Natural killer cell (primary cell): ENCODE data around the gene KRT27. TPM values are rescaled to one million over a fixed set of nuclear protein-coding genes. Genes with fewer than 3 reads are reported as not detected.

Experiments
- ATAC-seq, 3 donors: fragments of 150-1000 bp in 2 of 3; fragments of 200-7000 bp in 1 of 3; cut with Tn5 transposase; 1 replicate in 1 of 3; 2 replicates in 2 of 3; pipeline ENCODE4 v1.10.0; 2021; ENCODE audit warnings: mild to moderate bottlenecking in 2 of 3, moderate library complexity in 2 of 3
- DNase-seq, 2 donors: peaks; one replicate each; pipeline versions ENCODE4 v3.0.0 to v3.0.0-alpha.2; 2013 to 2021; ENCODE audit warnings: mixed read lengths in 1 of 2
- H3K27ac ChIP-seq: one replicate; pipeline ENCODE4 v1.5.1; 2013; ENCODE audit warnings: mild to moderate bottlenecking, low read length
- H3K27me3 ChIP-seq: one replicate; pipeline ENCODE4 v1.6.1; 2013; ENCODE audit warnings: low read length; ENCODE audit not compliant: control insufficient read depth, insufficient read depth
- H3K36me3 ChIP-seq: one replicate; pipeline ENCODE4 v1.6.1; 2013; ENCODE audit warnings: low read length; ENCODE audit not compliant: control insufficient read depth, insufficient read depth
- H3K4me1 ChIP-seq: one replicate; pipeline ENCODE4 v1.6.1; 2013; ENCODE audit warnings: low read length; ENCODE audit not compliant: control insufficient read depth, insufficient read depth
- H3K4me3 ChIP-seq: one replicate; pipeline ENCODE4 v1.5.1; 2013; ENCODE audit warnings: low read length
- H3K9me3 ChIP-seq: one replicate; pipeline ENCODE4 v1.6.1; 2013; ENCODE audit warnings: low read length; ENCODE audit not compliant: control insufficient read depth, insufficient read depth
- H3K27ac Mint-ChIP-seq, 2 donors: one replicate each; pipeline ENCODE4 v1.8.0; 2022; ENCODE audit warnings: mild to moderate bottlenecking in 2 of 2, mixed read lengths in 2 of 2, moderate library complexity in 1 of 2
- H3K27me3 Mint-ChIP-seq, 2 donors: one replicate each; pipeline ENCODE4 v1.8.0; 2022; ENCODE audit warnings: low read depth in 2 of 2, mixed read lengths in 2 of 2
- H3K36me3 Mint-ChIP-seq: one replicate; pipeline ENCODE4 v1.8.0; 2022; ENCODE audit warnings: mixed read lengths
- H3K4me1 Mint-ChIP-seq, 2 donors: one replicate each; pipeline ENCODE4 v1.8.0; 2022; ENCODE audit warnings: mixed read lengths in 2 of 2
- H3K4me3 Mint-ChIP-seq: one replicate; pipeline ENCODE4 v1.8.0; 2022; ENCODE audit warnings: mild to moderate bottlenecking, moderate library complexity, mixed read lengths
- H3K9me3 Mint-ChIP-seq, 2 donors: one replicate each; pipeline ENCODE4 v1.8.0; 2022; ENCODE audit warnings: mixed read lengths in 2 of 2
- WGBS: methylation state at CpG from one replicate; pipeline ENCODE4 v1.1.7; 2013; ENCODE audit warnings: missing lambda C conversion rate; ENCODE audit not compliant: insufficient coverage; 5-methylcytosine and 5-hydroxymethylcytosine counted together
- intact Hi-C: fragments of 100-400 bp; cut with micrococcal nuclease; formaldehyde crosslinking; loops from one replicate; pipeline ENCODE4 v1.14.2; 2022
- total RNA-seq, 4 donors: library from RNA; stranded (reverse); fragments of 120-200 nt in 1 of 4; gene quantifications; one replicate each; pipeline versions ENCODE4 v1.2.3 to v1.2.4, GENCODE V29; 2013 to 2022
- TF ChIP-seq, protein P1 (sequence below): fragments of 200-600 bp; IDR thresholded peaks from one replicate; pipeline ENCODE4 v1.8.0; 2022; ENCODE audit warnings: antibody characterized with exemption

KRT27 gene
- total RNA-seq, 3 donors from 2014 or later (not counting 1 experiment from before 2014, with no cell fraction given): not detected

DNA sequence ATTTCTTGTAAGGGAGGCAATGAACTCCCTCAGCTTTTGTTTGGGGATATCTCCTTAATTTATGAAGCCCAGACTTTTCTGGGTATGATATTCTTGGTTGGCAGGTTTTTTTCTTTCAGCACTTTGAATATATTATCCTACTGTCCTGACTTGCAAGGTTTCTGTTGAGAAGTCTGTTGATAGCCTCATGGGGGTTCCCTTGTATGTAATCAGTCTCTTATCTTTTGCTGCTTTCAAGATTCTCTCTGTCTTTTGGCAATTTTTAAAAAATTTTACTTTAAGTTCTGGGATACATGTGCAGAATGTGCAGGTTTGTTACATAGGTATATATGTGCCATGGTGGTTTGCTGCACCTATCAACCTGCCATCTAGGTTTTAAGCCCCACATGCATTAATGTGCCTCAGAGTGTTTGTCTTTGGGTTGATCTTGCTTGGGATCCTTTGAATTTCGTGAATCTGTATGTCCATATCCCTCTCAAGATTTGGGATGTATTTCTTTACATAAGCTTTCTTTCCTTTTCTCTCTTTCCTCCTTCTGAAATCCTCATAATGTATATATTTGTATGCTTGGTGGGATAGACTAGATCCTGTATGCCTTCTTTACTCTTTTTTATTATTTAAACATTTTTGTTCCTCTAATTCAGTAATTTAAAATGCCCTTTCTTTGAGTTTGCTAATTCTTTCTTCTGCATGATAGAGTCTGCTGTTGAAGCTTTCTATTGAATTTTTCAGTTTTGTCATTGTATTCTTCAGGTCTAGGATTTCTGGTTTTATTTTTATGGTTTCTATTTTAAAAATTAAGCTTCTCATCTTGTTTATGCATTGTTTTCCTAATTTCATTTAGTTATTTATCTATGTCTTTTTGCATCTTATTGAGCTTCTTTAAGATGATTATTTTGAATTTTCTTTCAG, 22.0 kb downstream of the KRT27 start:
- no peak for ATAC-seq
- TF ChIP-seq, protein P1, sequence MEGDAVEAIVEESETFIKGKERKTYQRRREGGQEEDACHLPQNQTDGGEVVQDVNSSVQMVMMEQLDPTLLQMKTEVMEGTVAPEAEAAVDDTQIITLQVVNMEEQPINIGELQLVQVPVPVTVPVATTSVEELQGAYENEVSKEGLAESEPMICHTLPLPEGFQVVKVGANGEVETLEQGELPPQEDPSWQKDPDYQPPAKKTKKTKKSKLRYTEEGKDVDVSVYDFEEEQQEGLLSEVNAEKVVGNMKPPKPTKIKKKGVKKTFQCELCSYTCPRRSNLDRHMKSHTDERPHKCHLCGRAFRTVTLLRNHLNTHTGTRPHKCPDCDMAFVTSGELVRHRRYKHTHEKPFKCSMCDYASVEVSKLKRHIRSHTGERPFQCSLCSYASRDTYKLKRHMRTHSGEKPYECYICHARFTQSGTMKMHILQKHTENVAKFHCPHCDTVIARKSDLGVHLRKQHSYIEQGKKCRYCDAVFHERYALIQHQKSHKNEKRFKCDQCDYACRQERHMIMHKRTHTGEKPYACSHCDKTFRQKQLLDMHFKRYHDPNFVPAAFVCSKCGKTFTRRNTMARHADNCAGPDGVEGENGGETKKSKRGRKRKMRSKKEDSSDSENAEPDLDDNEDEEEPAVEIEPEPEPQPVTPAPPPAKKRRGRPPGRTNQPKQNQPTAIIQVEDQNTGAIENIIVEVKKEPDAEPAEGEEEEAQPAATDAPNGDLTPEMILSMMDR: no peak
- WGBS: no CpG with 5 or more reads among the region's 1 CpG
- intact Hi-C loops: no loop called here
- Mint-ChIP-seq H3K4me3 (no peak overlapping the region), H3K9me3 (peaks cover 22 to 28% of the 10 kb centered on the region in 2 donors), H3K27me3 (peaks cover 28 to 65% of the 10 kb centered on the region in 2 donors), H3K4me1 (no peaks in the 10 kb centered on the region), H3K36me3 (peaks cover 47% of the 10 kb centered on the region), H3K27ac (no peak overlapping the region)
- Histone ChIP-seq H3K9me3 (peaks cover 16% of the 10 kb centered on the region), H3K4me1 (no peaks in the 10 kb centered on the region), H3K27ac (no peak overlapping the region), H3K36me3 (no peaks in the 10 kb centered on the region), H3K4me3 (no peak overlapping the region), H3K27me3 (peaks cover 17% of the 10 kb centered on the region)
- no peak for DNase-seq

DNA sequence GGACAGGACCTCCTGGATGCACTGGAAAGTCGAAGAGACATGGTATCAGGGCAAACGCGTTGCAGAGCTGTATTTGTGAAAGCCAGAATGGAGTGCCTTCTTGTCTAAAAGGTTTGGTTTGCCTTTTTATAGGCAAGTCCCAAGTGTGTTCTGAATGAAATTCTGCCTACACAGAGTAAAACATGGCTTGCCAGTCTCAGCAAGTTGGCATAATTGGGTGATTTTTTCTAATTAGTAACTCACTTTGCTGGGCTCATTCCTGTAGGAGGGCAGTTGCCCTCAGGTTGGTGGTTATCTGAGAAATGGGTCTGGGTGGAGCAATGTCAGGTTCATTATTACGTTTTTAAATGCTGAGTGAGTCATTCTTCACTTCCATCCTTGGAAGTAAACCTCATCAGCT, 27.1 kb downstream of the KRT27 start, which contains the start of gene KRT25:
TSS of gene KRT25 (minus strand) at position 101 of the 400 bp plus-strand sequence. CDS start at position 41, 60 bp downstream.
- 73% methylated on average over 4 of the region's 4 CpGs for WGBS
- ATAC-seq (no peak), DNase-seq (no peak)
- TF ChIP-seq, protein P1: no peak
- intact Hi-C loops: no loop called here
- peaks cover 10 to 15% of the 10 kb centered on the region in 2 donors for H3K9me3 Mint-ChIP-seq
- Histone ChIP-seq H3K27me3 (peaks cover 12% of the 10 kb centered on the region), H3K36me3 (no peaks in the 10 kb centered on the region), H3K4me1 (no peaks in the 10 kb centered on the region), H3K27ac (no peak within 1 kb of the TSS), H3K9me3 (peaks cover 2% of the 10 kb centered on the region), H3K4me3 (no peak within 1 kb of the TSS)
- peaks cover 24 to 43% of the 10 kb centered on the region in 2 donors for H3K27me3 Mint-ChIP-seq
- no peak within 1 kb of the TSS for H3K27ac Mint-ChIP-seq
- no peaks in the 10 kb centered on the region for H3K4me1 Mint-ChIP-seq
- no peak within 1 kb of the TSS for H3K4me3 Mint-ChIP-seq
- peaks cover 29% of the 10 kb centered on the region for H3K36me3 Mint-ChIP-seq

DNA sequence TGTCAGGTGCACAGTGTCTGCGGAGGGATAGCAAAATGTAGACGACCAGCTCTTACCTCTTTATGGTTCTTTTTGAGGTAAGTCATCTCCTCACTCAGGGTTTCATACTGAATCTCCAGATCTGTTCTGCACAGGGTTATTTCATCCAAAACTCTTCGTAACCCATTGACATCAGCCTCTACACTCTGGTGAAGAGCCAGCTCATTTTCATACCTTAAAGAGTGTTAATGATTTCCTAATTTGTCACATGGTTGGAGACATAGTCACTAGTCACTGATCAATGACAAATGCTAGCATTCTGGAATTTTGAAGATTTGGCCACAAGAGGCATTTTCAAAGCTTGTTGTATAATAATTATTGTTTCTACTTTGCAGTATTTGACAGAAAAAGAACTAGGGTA, 28.5 kb downstream of the KRT27 start:
- H3K36me3 Mint-ChIP-seq: peaks cover 15% of the 10 kb centered on the region
- peaks cover 20 to 30% of the 10 kb centered on the region in 2 donors for H3K27me3 Mint-ChIP-seq
- peaks cover 3 to 5% of the 10 kb centered on the region in 2 donors for H3K9me3 Mint-ChIP-seq
- intact Hi-C loops: no loop called here
- DNase-seq: no peak
- H3K27me3 ChIP-seq: peaks cover 12% of the 10 kb centered on the region
- H3K27ac Mint-ChIP-seq: no peak overlapping the region
- H3K4me3 Mint-ChIP-seq: no peak overlapping the region
- H3K4me1 Mint-ChIP-seq: no peaks in the 10 kb centered on the region
- 100% methylated on average over 2 of the region's 3 CpGs for WGBS
- no peak for ATAC-seq
- no peaks in the 10 kb centered on the region for H3K36me3 ChIP-seq
- TF ChIP-seq, protein P1: no peak
- no peaks in the 10 kb centered on the region for H3K4me1 ChIP-seq
- H3K27ac ChIP-seq: no peak overlapping the region
- no peak overlapping the region for H3K4me3 ChIP-seq
- H3K9me3 ChIP-seq: no peaks in the 10 kb centered on the region
